ENCODE measurements around the gene SGCD.

GRCh38 chr5:156699147-156699546 lies 372.2 kb downstream of the SGCD start:
- TF ChIP-seq CTCF (tag by site-specific recombination; IDR thresholded peaks at IDR 0.05) (no peak), REST (tag by site-specific recombination; IDR thresholded peaks at IDR 0.05) (no peak), ZFHX2 (tag by site-specific recombination; conservative IDR thresholded peaks at IDR 0.05) (no peak), ZBTB26 (tag by site-specific recombination; optimal IDR thresholded peaks at IDR 0.05) (no peak), ZNF600 (tag by site-specific recombination; IDR thresholded peaks at IDR 0.05) (no peak)

Measured in HEK293 (cell line).